Naive thymus-derived CD4-positive, alpha-beta T cell (primary cell): Measurements from ENCODE around the gene MME. TPM values are rescaled to one million over a fixed set of nuclear protein-coding genes. Genes with fewer than 3 reads are reported as not detected.

Experiments
- ATAC-seq: fragments of 150-1000 bp; cut with Tn5 transposase; 2 replicates; pipeline ENCODE4 v1.10.0; 2021; ENCODE audit warnings: mild to moderate bottlenecking, moderate library complexity
- CTCF ChIA-PET: fragments of 350-600 bp; sonication (Branson Sonifier 250); formaldehyde crosslinking; loops from one replicate; lab custom pipeline; 2021; ENCODE audit warnings: antibody characterized with exemption; lab: Charles Lee
- POLR2A ChIA-PET: fragments of 350-600 bp; sonication (Branson Sonifier 250); formaldehyde crosslinking; loops from one replicate; lab custom pipeline; 2021; ENCODE audit warnings: antibody characterized with exemption, inconsistent platforms; lab: Charles Lee
- DNase-seq, 9 donors: peaks; one replicate each; pipeline versions ENCODE4 v3.0.0 to v3.0.0-alpha.2; 2020 to 2022; ENCODE audit warnings: mixed read lengths in 1 of 9
- H3K27ac ChIP-seq: one replicate; pipeline ENCODE4 v1.7.0; 2013; ENCODE audit warnings: mild to moderate bottlenecking, low read depth, low read length, moderate library complexity
- H3K27me3 ChIP-seq, 2 donors: one replicate each; pipeline ENCODE4 v1.7.0; 2013; ENCODE audit warnings: low read length in 2 of 2, mild to moderate bottlenecking in 2 of 2, moderate library complexity in 2 of 2; ENCODE audit not compliant: control insufficient read depth in 2 of 2, insufficient read depth in 2 of 2
- H3K36me3 ChIP-seq, 3 experiments: 1 replicate in 2 of 3; 2 replicates in 1 of 3; pipeline ENCODE4 v1.7.0; 2013; ENCODE audit warnings: low read length in 3 of 3, mild to moderate bottlenecking in 3 of 3, moderate library complexity in 1 of 3; ENCODE audit not compliant: insufficient read depth in 3 of 3, control insufficient read depth in 2 of 3
- H3K4me1 ChIP-seq, 2 donors: one replicate each; pipeline ENCODE4 v1.7.0; 2013; ENCODE audit warnings: low read length in 2 of 2, mild to moderate bottlenecking in 2 of 2, moderate library complexity in 1 of 2; ENCODE audit not compliant: control insufficient read depth in 2 of 2, insufficient read depth in 2 of 2
- H3K4me3 ChIP-seq: 2 replicates; pipeline ENCODE4 v1.7.0; 2013; ENCODE audit warnings: mild to moderate bottlenecking, low read length
- H3K9me3 ChIP-seq, 3 experiments: 1 replicate in 2 of 3; 2 replicates in 1 of 3; pipeline ENCODE4 v1.7.0; 2013; ENCODE audit warnings: low read length in 3 of 3; ENCODE audit not compliant: control insufficient read depth in 2 of 3
- H3K27ac Mint-ChIP-seq, 9 donors: one replicate each; pipeline ENCODE4 v1.8.0; 2020 to 2022; ENCODE audit warnings: mixed read lengths in 9 of 9, mild to moderate bottlenecking in 8 of 9, moderate library complexity in 5 of 9, inconsistent platforms in 2 of 9
- H3K27me3 Mint-ChIP-seq, 5 donors: one replicate each; pipeline ENCODE4 v1.8.0; 2021 to 2022; ENCODE audit warnings: mixed read lengths in 5 of 5, mild to moderate bottlenecking in 1 of 5
- H3K36me3 Mint-ChIP-seq, 5 donors: one replicate each; pipeline ENCODE4 v1.8.0; 2020 to 2022; ENCODE audit warnings: mixed read lengths in 5 of 5, mild to moderate bottlenecking in 3 of 5, inconsistent platforms in 1 of 5
- H3K4me1 Mint-ChIP-seq, 7 donors: one replicate each; pipeline ENCODE4 v1.8.0; 2020 to 2022; ENCODE audit warnings: mixed read lengths in 7 of 7, mild to moderate bottlenecking in 3 of 7, inconsistent platforms in 1 of 7
- H3K4me3 Mint-ChIP-seq, 10 donors: one replicate each; pipeline ENCODE4 v1.8.0; 2020 to 2022; ENCODE audit warnings: mild to moderate bottlenecking in 10 of 10, mixed read lengths in 10 of 10, moderate library complexity in 6 of 10, inconsistent platforms in 2 of 10
- H3K9me3 Mint-ChIP-seq, 11 donors: one replicate each; pipeline ENCODE4 v1.8.0; 2020 to 2022; ENCODE audit warnings: mixed read lengths in 11 of 11, mild to moderate bottlenecking in 4 of 11, inconsistent platforms in 1 of 11, moderate library complexity in 1 of 11
- intact Hi-C, 2 donors: fragments of 100-400 bp; cut with micrococcal nuclease; formaldehyde crosslinking; loops; one replicate each; pipeline ENCODE4 v1.15.1; 2023
- polyA plus RNA-seq, 2 donors: library from polyadenylated mRNA; unstranded; fragments of 300-500 nt; fragmentation: Illumina TruSeq; gene quantifications; one replicate each; pipeline ENCODE4 v1.2.3, GENCODE V29; 2021
- total RNA-seq, 6 experiments: library from RNA in 5 of 6; stranded (reverse) in 5 of 6; gene quantifications; 1 replicate in 5 of 6; 2 replicates in 1 of 6; pipeline ENCODE4 v1.2.3 and lab custom pipeline; 2021 to 2026

The MME gene
- total and polyA plus RNA-seq, 7 experiments from 2014 or later, result 0.54 to 0.56 TPM; not detected in 5

GRCh38 chr3:155088706-155089345, 8.7 kb downstream of the MME start:
- no peak overlapping the region for H3K27ac Mint-ChIP-seq
- Histone ChIP-seq H3K27me3 (no peaks in the 10 kb centered on the region), H3K27ac (no peak overlapping the region), H3K4me1 (no peaks in the 10 kb centered on the region), H3K36me3 (no peaks in the 10 kb centered on the region), H3K9me3 (no peaks in the 10 kb centered on the region), H3K4me3 (no peak overlapping the region)
- intact Hi-C loops, result no loop called here
- no peaks in the 10 kb centered on the region for H3K4me1 Mint-ChIP-seq
- ATAC-seq (no peak), DNase-seq (no peak)
- CTCF ChIA-PET, result no interaction called here
- peaks cover 0 to 12% (median 7%) of the 10 kb centered on the region in 5 donors for H3K27me3 Mint-ChIP-seq
- H3K36me3 Mint-ChIP-seq, result no peaks in the 10 kb centered on the region
- POLR2A ChIA-PET, result no interaction called here
- H3K4me3 Mint-ChIP-seq, result no peak overlapping the region
- peaks cover 0 to 10% (median 0%) of the 10 kb centered on the region in 11 donors for H3K9me3 Mint-ChIP-seq

DNA sequence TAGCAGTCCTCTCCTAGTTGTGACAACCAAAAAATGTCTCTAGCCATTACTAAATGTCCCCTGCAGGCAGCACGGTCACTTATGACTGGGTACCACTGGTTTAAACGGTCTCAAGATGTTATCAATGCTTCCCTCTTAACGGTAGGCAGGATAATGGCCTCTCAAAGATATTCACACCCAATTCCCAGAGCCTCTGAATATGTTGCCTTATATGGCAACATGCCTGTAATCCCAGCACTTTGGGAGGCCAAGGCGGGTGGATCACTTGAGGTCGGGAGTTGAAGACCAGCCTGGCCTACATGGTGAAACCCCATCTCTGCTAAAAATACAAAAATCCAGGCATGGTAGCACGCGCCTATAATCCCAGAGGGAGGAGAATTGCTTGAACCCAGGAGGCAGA, 9.4 kb downstream of the MME start:
- ATAC-seq, result no peak
- H3K36me3 Mint-ChIP-seq, result no peaks in the 10 kb centered on the region
- no peak overlapping the region for H3K4me3 Mint-ChIP-seq
- Histone ChIP-seq H3K4me3 (no peak overlapping the region), H3K27me3 (no peaks in the 10 kb centered on the region), H3K27ac (no peak overlapping the region), H3K36me3 (no peaks in the 10 kb centered on the region), H3K9me3 (no peaks in the 10 kb centered on the region), H3K4me1 (no peaks in the 10 kb centered on the region)
- intact Hi-C loops, result no loop called here
- no peaks in the 10 kb centered on the region for H3K4me1 Mint-ChIP-seq
- H3K27me3 Mint-ChIP-seq, result peaks cover 0 to 12% (median 7%) of the 10 kb centered on the region in 5 donors
- no peak overlapping the region for H3K27ac Mint-ChIP-seq
- ChIA-PET CTCF (no interaction called here), POLR2A (no interaction called here)
- H3K9me3 Mint-ChIP-seq, result peaks cover 0 to 10% (median 0%) of the 10 kb centered on the region in 11 donors
- no peak for DNase-seq

- DNase-seq (no peak), ATAC-seq (no peak)
- Histone ChIP-seq H3K27me3 (no peaks in the 10 kb centered on the region), H3K36me3 (no peaks in the 10 kb centered on the region), H3K4me1 (no peaks in the 10 kb centered on the region), H3K9me3 (no peaks in the 10 kb centered on the region), H3K27ac (no peak overlapping the region), H3K4me3 (no peak overlapping the region)
- peaks cover 0 to 5% (median 0%) of the 10 kb centered on the region in 5 donors for H3K27me3 Mint-ChIP-seq
- ChIA-PET CTCF (no interaction called here), POLR2A (no interaction called here)
- H3K4me3 Mint-ChIP-seq, result no peak overlapping the region
- no peaks in the 10 kb centered on the region for H3K4me1 Mint-ChIP-seq
- no peaks in the 10 kb centered on the region for H3K36me3 Mint-ChIP-seq
- H3K27ac Mint-ChIP-seq, result no peak overlapping the region
- H3K9me3 Mint-ChIP-seq, result peaks cover 0 to 7% (median under 1%) of the 10 kb centered on the region in 11 donors
- intact Hi-C loops, result no loop called here
Measured at GRCh38 chr3:155093261-155093660, 13.1 kb downstream of the MME start.

DNA sequence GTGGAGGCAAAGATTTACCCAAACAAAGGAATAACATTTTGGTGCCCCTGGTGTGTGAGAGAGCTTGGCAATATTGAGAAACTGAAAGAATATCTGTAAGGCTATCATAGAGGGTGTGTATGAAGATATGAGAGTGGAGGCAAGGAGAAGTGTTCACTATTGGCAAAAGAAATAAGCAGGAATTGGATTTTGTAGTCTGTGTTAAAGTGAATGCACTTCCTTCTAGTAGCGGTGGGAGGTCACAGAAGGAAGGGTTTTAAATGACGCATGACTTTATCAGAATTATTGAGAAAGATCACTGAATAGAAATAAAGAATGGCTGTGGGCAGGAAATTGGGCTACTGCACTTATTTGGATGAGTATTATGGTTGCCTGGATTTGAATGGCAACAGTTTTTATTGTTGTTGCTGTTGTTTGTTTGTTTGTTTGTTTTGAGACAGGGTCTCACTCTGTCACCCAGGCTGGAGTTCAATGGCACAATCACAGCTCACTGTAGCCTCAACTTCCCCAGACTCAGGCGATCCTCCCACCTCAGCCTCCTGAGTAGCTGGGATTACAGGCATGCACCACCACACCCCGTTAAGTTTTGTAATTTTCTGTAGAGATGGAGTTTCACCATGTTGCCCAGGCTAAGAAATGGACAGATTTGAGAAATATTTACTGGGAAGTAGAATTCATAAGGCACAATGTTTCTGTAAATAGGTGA, 16.3 kb downstream of the MME start:
- peaks cover 0 to 1% (median 0%) of the 10 kb centered on the region in 5 donors for H3K27me3 Mint-ChIP-seq
- H3K36me3 Mint-ChIP-seq, result no peaks in the 10 kb centered on the region
- H3K4me1 Mint-ChIP-seq, result no peaks in the 10 kb centered on the region
- ChIA-PET CTCF (no interaction called here), POLR2A (no interaction called here)
- no peak overlapping the region for H3K4me3 Mint-ChIP-seq
- Histone ChIP-seq H3K4me3 (no peak overlapping the region), H3K9me3 (no peaks in the 10 kb centered on the region), H3K27ac (no peak overlapping the region), H3K36me3 (no peaks in the 10 kb centered on the region), H3K4me1 (no peaks in the 10 kb centered on the region), H3K27me3 (no peaks in the 10 kb centered on the region)
- ATAC-seq (no peak), DNase-seq (no peak)
- peaks cover 0 to 12% (median 8%) of the 10 kb centered on the region in 11 donors for H3K9me3 Mint-ChIP-seq
- no peak overlapping the region for H3K27ac Mint-ChIP-seq
- intact Hi-C loops, result no loop called here

- H3K4me1 ChIP-seq, result no peaks in the 10 kb centered on the region
- no peaks in the 10 kb centered on the region for H3K36me3 ChIP-seq
- ChIA-PET CTCF (no interaction called here), POLR2A (no interaction called here)
- H3K36me3 Mint-ChIP-seq, result no peaks in the 10 kb centered on the region
- no peak for DNase-seq
- H3K9me3 ChIP-seq, result no peaks in the 10 kb centered on the region
- ATAC-seq, result no peak
- H3K9me3 Mint-ChIP-seq, result peaks cover 0 to 16% (median 9%) of the 10 kb centered on the region in 11 donors
- no peak overlapping the region for H3K4me3 ChIP-seq
- H3K27ac ChIP-seq, result no peak overlapping the region
- no peaks in the 10 kb centered on the region for H3K4me1 Mint-ChIP-seq
- H3K27ac Mint-ChIP-seq, result no peak overlapping the region
- H3K27me3 Mint-ChIP-seq, result no peaks in the 10 kb centered on the region
- H3K27me3 ChIP-seq, result no peaks in the 10 kb centered on the region
- no peak overlapping the region for H3K4me3 Mint-ChIP-seq
- intact Hi-C loops, result no loop called here
Measured at GRCh38 chr3:155097009-155097349, 16.9 kb downstream of the MME start.

GRCh38 chr3:155101398-155101797, 21.3 kb downstream of the MME start:
- no peaks in the 10 kb centered on the region for H3K4me1 ChIP-seq
- H3K36me3 Mint-ChIP-seq, result no peaks in the 10 kb centered on the region
- H3K27me3 ChIP-seq, result no peaks in the 10 kb centered on the region
- H3K9me3 ChIP-seq, result no peaks in the 10 kb centered on the region
- H3K36me3 ChIP-seq, result no peaks in the 10 kb centered on the region
- intact Hi-C loops, result no loop called here
- no peak overlapping the region for H3K4me3 Mint-ChIP-seq
- no peak overlapping the region for H3K4me3 ChIP-seq
- CTCF ChIA-PET, result no interaction called here
- H3K27me3 Mint-ChIP-seq, result no peaks in the 10 kb centered on the region
- DNase-seq (no peak), ATAC-seq (no peak)
- H3K27ac Mint-ChIP-seq, result no peak overlapping the region
- no peak overlapping the region for H3K27ac ChIP-seq
- H3K4me1 Mint-ChIP-seq, result no peaks in the 10 kb centered on the region
- POLR2A ChIA-PET, result no interaction called here
- H3K9me3 Mint-ChIP-seq, result peaks cover 3 to 21% (median 9%) of the 10 kb centered on the region in 11 donors

DNA sequence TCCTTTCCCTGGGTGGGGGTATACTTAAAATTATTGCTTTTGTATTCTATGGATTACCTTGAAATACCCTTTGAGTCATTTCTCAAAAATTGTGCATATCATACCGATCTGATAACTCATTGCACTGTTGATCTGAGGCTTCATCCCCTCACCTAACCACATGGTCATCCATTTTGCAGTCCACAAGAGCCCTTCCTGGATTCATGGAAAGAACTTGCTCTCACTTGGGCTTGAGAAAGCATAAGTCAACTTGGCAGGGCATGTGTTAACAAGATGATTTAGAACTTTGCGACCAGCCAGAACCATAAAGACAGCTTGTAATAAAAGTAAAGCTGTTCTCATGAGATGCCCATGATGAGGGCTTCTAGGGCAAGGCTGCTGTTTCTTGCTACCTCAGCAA, 22.2 kb downstream of the MME start:
- Histone ChIP-seq H3K27ac (no peak overlapping the region), H3K4me1 (no peaks in the 10 kb centered on the region), H3K27me3 (no peaks in the 10 kb centered on the region), H3K4me3 (no peak overlapping the region), H3K36me3 (no peaks in the 10 kb centered on the region), H3K9me3 (no peaks in the 10 kb centered on the region)
- no peaks in the 10 kb centered on the region for H3K4me1 Mint-ChIP-seq
- DNase-seq (no peak), ATAC-seq (no peak)
- H3K27ac Mint-ChIP-seq, result no peak overlapping the region
- no peaks in the 10 kb centered on the region for H3K36me3 Mint-ChIP-seq
- intact Hi-C loops, result no loop called here
- POLR2A ChIA-PET, result no interaction called here
- peaks cover 3 to 21% (median 9%) of the 10 kb centered on the region in 11 donors for H3K9me3 Mint-ChIP-seq
- CTCF ChIA-PET, result no interaction called here
- no peak overlapping the region for H3K4me3 Mint-ChIP-seq
- H3K27me3 Mint-ChIP-seq, result no peaks in the 10 kb centered on the region
